Measurements from ENCODE around the gene SYCE1. TPM values are rescaled to one million over a fixed set of nuclear protein-coding genes. Genes with fewer than 3 reads are reported as not detected.
"Not testable (repeated sequence)": the region's sequence is repeated elsewhere in the genome, so short reads cannot be mapped to it uniquely, and the experiment has no call there.

The SYCE1 gene
- total RNA-seq, 2 donors from 2014 or later: not detected

DNA sequence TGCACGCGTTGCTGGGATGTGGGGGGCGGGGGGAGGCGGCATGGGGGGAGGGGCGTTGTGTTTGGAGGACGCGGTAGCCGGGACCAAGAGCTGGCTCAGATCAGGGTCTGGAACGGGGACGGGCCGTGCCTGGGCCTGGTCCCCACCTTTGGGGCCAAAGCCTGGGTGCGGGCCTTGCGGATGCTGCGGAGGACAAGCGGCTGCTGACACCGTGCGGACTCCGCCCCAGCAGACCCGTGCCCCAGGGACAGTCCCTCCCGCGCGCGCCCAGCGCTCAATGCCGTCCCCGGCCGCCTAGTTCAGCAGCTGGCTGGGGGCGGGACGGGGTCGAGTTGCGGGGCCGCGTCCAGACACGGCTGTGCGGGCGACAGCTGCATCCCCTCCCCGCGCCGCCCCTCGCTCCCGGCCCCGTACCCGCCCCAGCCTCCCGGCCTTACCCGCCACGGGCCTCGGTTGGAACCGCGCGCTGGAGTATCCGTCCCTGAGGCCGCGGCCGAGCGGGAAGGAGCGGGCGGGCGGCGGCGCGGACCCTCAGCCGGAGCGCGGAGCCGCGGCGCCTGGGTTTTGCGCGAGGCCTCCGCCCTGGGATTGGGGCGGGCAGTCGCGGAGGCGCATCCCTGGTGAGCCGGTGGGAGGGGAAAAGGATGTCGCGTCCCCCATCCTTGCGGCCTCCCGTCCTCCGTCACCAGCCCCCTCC lies 3.6 kb upstream of the SYCE1 start:
- H3K36me3 ChIP-seq; H3K9me3 ChIP-seq; DNase-seq; H3K27ac ChIP-seq; H3K9ac ChIP-seq (ENCODE audit: low read depth in 2 of 2, low read length in 2 of 2); intact Hi-C loops (cut with DNase I); H3K4me1 ChIP-seq; H3K4me3 ChIP-seq; H3K27me3 ChIP-seq: not testable (repeated sequence)

DNA sequence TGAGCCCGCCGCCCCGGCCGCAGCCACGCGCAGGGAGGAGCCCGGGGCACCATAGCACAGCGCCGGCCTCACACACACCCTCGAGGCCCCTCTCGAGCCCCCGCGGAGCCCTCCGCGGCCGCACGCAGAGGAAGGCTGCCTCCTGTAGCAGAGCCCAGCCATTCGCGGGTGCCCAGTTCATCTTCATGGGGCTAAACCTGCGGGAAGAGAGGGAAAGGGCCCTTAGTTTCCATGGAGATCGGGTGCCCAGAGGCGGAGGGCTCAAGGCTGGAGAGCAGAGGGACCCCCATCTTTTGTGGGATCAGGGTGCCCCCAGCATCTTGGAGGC lies 2.9 kb upstream of the SYCE1 start:
- H3K4me1 ChIP-seq: no peaks in the 10 kb centered on the region
- no peak overlapping the region for H3K4me3 ChIP-seq
- intact Hi-C loops (cut with DNase I): no loop called here
- no peak overlapping the region for H3K27ac ChIP-seq
- TF ChIP-seq, protein P1, sequence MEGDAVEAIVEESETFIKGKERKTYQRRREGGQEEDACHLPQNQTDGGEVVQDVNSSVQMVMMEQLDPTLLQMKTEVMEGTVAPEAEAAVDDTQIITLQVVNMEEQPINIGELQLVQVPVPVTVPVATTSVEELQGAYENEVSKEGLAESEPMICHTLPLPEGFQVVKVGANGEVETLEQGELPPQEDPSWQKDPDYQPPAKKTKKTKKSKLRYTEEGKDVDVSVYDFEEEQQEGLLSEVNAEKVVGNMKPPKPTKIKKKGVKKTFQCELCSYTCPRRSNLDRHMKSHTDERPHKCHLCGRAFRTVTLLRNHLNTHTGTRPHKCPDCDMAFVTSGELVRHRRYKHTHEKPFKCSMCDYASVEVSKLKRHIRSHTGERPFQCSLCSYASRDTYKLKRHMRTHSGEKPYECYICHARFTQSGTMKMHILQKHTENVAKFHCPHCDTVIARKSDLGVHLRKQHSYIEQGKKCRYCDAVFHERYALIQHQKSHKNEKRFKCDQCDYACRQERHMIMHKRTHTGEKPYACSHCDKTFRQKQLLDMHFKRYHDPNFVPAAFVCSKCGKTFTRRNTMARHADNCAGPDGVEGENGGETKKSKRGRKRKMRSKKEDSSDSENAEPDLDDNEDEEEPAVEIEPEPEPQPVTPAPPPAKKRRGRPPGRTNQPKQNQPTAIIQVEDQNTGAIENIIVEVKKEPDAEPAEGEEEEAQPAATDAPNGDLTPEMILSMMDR (IDR thresholded peaks at IDR 0.05): no peak
- H3K27me3 ChIP-seq: no peaks in the 10 kb centered on the region
- H3K9ac ChIP-seq (ENCODE audit: low read depth in 2 of 2, low read length in 2 of 2): no peak overlapping the region
- H3K36me3 ChIP-seq: no peaks in the 10 kb centered on the region
- no peaks in the 10 kb centered on the region for H3K9me3 ChIP-seq
- DNase-seq: no peak

DNA sequence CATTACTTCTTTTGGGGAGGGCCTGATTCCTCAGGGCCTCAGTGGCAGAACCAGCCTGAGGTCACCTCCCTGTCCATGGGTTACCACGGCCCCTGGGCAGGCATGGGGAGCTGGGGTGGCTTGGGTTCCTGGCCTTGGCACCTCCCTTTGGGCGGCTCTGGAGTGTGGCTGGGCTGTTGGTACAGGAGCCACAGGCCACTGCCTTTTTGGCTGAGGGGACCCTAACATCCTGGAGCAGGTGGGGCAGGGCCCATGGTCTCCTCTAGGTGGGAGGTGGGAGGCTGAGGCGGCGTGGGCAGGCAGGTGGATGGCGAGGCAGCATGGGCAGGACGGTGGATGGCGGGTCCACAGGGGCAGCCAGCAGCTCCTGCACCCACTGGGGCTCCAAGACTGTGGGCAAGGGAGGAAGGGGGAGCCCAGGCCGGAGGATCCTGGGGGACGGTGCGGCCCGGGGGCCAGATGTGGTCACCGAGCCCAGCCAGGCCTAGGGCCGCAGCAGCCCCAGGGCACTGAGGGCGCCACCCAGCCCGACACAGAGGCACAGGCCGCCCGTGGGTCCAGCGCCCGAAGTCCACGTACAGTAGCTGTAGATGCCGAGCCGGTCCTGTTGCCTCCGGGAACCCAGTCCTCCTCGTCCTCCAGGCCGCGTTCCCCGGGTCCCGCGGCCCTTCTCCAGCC lies 2.4 kb upstream of the SYCE1 start:
- no peaks in the 10 kb centered on the region for H3K9me3 ChIP-seq
- no peak overlapping the region for H3K4me3 ChIP-seq
- intact Hi-C loops (cut with DNase I): no loop called here
- H3K27me3 ChIP-seq: no peaks in the 10 kb centered on the region
- DNase-seq: no peak
- no peaks in the 10 kb centered on the region for H3K36me3 ChIP-seq
- no peaks in the 10 kb centered on the region for H3K4me1 ChIP-seq
- H3K27ac ChIP-seq: no peak overlapping the region
- H3K9ac ChIP-seq (ENCODE audit: low read depth in 2 of 2, low read length in 2 of 2): no peak overlapping the region
- TF ChIP-seq, protein P1 (IDR thresholded peaks at IDR 0.05): no peak

DNA sequence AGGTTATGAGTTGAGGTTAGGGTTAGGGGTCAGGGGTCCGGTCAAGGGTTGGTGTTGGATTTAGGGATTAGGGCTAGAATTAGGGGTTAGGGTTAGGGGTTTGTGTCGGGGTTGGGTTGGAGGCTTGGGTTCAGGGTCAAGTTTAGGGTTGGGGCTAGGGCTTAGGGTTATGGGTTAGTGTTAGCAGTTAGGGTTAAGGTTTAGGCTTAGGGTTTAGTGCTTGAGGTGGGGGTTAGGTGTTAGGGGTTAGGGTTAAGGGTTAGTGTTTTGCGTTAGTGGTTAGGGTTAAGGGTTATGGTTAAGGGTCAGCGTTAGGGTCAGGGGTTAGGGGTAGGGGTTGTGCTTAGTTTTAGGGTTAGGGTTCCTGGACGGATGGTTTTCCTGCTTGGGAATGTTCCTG lies 1.7 kb upstream of the SYCE1 start:
- TF ChIP-seq, protein P1 (IDR thresholded peaks at IDR 0.05): no peak
- DNase-seq: no peak
- intact Hi-C loops (cut with DNase I): no loop called here

DNA sequence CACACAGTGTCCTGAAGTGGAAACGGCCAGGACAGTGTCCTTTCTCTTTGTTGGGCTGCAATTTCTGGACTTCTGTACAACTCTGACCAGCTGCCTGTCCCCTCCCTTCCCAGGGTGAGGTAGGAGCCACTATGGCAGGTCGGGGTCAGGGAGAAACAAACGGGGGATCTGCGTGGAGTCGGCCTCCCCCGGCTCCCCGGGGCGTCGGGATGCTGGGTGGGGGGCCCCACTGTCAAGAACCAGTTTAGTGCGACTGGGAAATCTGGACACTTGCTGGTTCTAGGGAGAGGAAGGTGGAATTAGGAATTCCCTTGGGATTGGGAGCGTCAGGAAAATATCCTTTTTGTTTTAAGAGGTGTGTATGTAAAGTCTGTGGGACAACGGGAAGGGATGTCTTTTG lies 567 bp downstream of the SYCE1 start:
- DNase-seq: no peak
- Histone ChIP-seq H3K9ac (ENCODE audit: low read depth in 2 of 2, low read length in 2 of 2) (no peak overlapping the region), H3K9me3 (no peaks in the 10 kb centered on the region), H3K4me3 (no peak overlapping the region), H3K36me3 (no peaks in the 10 kb centered on the region), H3K27me3 (no peaks in the 10 kb centered on the region), H3K4me1 (no peaks in the 10 kb centered on the region), H3K27ac (no peak overlapping the region)
- intact Hi-C loops (cut with DNase I): no loop called here
- TF ChIP-seq, protein P1 (IDR thresholded peaks at IDR 0.05): no peak

More for the DNA sequence above, 1.7 kb upstream of the SYCE1 start:
- H3K27me3 ChIP-seq: no peaks in the 10 kb centered on the region
- H3K4me1 ChIP-seq: no peaks in the 10 kb centered on the region
- H3K27ac ChIP-seq: no peak overlapping the region
- no peaks in the 10 kb centered on the region for H3K9me3 ChIP-seq
- no peak overlapping the region for H3K4me3 ChIP-seq
- no peak overlapping the region for H3K9ac ChIP-seq (ENCODE audit: low read depth in 2 of 2, low read length in 2 of 2)
- H3K36me3 ChIP-seq: no peaks in the 10 kb centered on the region

DNA sequence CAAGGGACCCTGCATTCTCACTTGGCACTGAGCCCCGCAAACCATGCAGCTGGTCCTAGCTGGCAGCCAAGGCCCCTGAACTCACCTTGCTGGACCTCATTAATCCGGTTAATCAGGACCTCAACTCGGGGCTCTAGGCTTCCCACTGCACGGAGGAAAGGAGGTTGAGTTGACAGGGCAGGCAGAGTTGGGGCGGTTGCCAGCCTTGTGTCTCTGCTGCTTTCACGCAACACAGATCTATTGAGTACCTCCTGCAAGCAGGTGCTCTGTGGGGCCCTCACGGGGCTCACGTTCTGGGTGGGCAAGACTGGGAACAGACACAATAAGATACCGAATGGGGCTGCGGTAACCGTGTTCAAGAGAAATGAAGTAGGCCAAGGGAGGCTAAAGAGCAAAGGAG lies 6.2 kb downstream of the SYCE1 start:
- Histone ChIP-seq H3K4me1 (no peaks in the 10 kb centered on the region), H3K27ac (no peak overlapping the region), H3K27me3 (no peaks in the 10 kb centered on the region), H3K9me3 (no peaks in the 10 kb centered on the region), H3K4me3 (no peak overlapping the region), H3K36me3 (no peaks in the 10 kb centered on the region), H3K9ac (ENCODE audit: low read depth in 2 of 2, low read length in 2 of 2) (no peak overlapping the region)
- intact Hi-C loops (cut with DNase I): no loop called here
- DNase-seq: no peak
- TF ChIP-seq, protein P1 (IDR thresholded peaks at IDR 0.05): no peak
